Duodenal mucosa (tissue), 2 donors: ENCODE results near the gene SLC25A24.
"Not testable (repeated sequence)": the region's sequence is repeated elsewhere in the genome, so short reads cannot be mapped to it uniquely, and the experiment has no call there.

Experiments
- H3K27ac ChIP-seq: one replicate; pipeline ENCODE4 v1.7.0; 2013; ENCODE audit warnings: low read depth, low read length
- H3K27me3 ChIP-seq, 2 donors: one replicate each; pipeline ENCODE4 v1.7.0; 2013; ENCODE audit warnings: low read length in 2 of 2, control low read depth in 1 of 2; ENCODE audit not compliant: insufficient read depth in 2 of 2, control insufficient read depth in 1 of 2
- H3K36me3 ChIP-seq, 2 donors: one replicate each; pipeline ENCODE4 v1.7.0; 2013; ENCODE audit warnings: low read length in 2 of 2, control low read depth in 1 of 2; ENCODE audit not compliant: insufficient read depth in 2 of 2, control insufficient read depth in 1 of 2
- H3K4me1 ChIP-seq, 2 donors: one replicate each; pipeline ENCODE4 v1.7.0; 2013; ENCODE audit warnings: low read length in 2 of 2, control low read depth in 1 of 2; ENCODE audit not compliant: insufficient read depth in 2 of 2, control insufficient read depth in 1 of 2
- H3K4me3 ChIP-seq, 2 donors: one replicate each; pipeline ENCODE4 v1.7.0; 2013; ENCODE audit warnings: low read length in 2 of 2, low read depth in 1 of 2
- H3K9ac ChIP-seq, 2 donors: one replicate each; pipeline ENCODE4 v1.7.0; 2013; ENCODE audit warnings: low read length in 2 of 2, low read depth in 1 of 2
- H3K9me3 ChIP-seq, 2 donors: one replicate each; pipeline ENCODE4 v1.7.0; 2013; ENCODE audit warnings: low read length in 2 of 2, control low read depth in 1 of 2; ENCODE audit not compliant: control insufficient read depth in 1 of 2

SLC25A24 gene

DNA sequence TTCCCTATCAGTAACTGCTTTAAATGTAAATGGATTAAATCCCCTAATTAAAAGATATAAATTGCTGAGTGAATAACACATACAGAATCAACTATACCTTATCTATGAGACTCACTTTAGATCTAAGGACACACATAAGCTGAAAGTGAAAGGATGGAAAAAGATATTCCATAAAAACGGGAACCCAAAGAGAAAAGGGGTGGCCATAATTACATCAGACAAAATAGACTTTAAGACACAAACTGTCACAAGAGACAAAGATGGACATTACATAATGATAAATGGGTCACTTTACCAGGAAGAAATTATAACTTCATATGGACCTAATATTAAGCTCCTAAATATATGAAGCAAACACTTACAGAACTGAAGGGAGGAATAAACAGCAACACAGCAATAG is 59.2 kb downstream of the SLC25A24 start:
- no peak overlapping the region for H3K27ac ChIP-seq
- no peak overlapping the region for H3K4me3 ChIP-seq
- H3K4me1 ChIP-seq, result no peaks in the 10 kb centered on the region
- no peaks in the 10 kb centered on the region for H3K9me3 ChIP-seq
- no peak overlapping the region for H3K9ac ChIP-seq
- no peaks in the 10 kb centered on the region for H3K27me3 ChIP-seq
- H3K36me3 ChIP-seq, result peaks cover 9 to 37% of the 10 kb centered on the region in 2 donors

DNA sequence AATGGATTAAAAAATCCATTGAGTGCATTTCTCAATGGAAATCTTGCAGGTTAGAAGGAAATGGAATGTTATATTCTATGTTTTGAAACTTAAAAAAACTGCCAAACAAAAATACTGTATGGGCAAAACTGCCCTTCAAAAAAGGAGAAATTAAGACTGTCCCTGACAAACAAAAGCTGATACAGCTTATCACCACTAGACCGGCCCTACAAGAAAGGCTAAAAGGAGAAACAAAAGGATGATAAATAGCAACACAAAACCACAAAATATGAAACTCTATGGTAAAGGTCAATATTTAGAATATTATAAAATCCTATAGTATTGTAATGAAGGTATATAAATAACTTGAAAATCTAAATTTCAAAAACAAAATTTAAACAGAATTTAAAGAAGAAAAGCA is 60.0 kb downstream of the SLC25A24 start:
- Histone ChIP-seq H3K4me1 (no peaks in the 10 kb centered on the region), H3K27me3 (no peaks in the 10 kb centered on the region), H3K27ac (no peak overlapping the region), H3K36me3 (peaks cover 9 to 42% of the 10 kb centered on the region in 2 donors), H3K4me3 (no peak overlapping the region), H3K9ac (no peak overlapping the region), H3K9me3 (no peaks in the 10 kb centered on the region)

DNA sequence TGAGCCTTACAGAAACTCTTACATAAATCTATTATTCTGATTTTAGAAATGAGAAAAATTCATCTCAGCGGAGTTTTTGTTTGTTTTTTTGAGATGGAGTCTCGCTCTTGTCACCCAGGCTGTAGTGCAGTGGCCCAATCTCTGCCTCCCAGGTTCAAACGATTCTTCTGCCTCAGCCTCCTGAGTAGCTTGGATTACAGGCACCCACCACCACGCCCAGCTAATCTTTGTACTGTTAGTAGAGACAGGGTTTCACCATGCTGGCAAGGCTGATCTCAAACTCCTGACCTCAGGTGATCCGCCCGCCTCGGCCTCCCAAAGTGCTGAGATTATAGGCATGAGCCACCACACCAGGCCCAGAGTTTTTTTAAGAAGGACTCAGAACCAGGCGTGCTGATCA is 60.6 kb downstream of the SLC25A24 start:
- not testable (repeated sequence) for H3K27me3 ChIP-seq, H3K4me1 ChIP-seq, H3K27ac ChIP-seq, H3K9me3 ChIP-seq, H3K9ac ChIP-seq, H3K4me3 ChIP-seq
- H3K36me3 ChIP-seq, result peaks cover 9 to 42% of the 10 kb centered on the region in 2 donors

DNA sequence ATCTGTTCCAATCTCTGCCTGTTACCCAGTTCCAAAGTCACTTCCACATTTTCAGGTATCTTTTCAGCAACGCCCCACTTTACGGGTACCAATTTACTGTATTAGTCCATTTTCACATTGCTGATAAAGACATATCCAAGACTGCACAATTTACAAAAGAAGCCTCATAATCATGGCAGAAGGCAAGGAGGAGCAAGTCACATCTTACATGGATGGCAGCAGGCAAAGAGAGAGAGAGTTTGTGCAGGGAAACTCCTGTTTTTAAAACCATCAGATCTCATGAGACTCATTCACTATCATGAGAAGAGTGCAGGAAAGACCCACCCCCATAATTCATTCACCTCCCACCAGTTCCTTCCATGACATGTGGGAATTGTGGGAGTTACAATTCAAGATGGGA is 67.0 kb downstream of the SLC25A24 start:
- H3K27me3 ChIP-seq, H3K9ac ChIP-seq, H3K27ac ChIP-seq, H3K9me3 ChIP-seq, H3K4me3 ChIP-seq, H3K4me1 ChIP-seq: not testable (repeated sequence)
- H3K36me3 ChIP-seq, result peaks cover 17 to 33% of the 10 kb centered on the region in 2 donors

DNA sequence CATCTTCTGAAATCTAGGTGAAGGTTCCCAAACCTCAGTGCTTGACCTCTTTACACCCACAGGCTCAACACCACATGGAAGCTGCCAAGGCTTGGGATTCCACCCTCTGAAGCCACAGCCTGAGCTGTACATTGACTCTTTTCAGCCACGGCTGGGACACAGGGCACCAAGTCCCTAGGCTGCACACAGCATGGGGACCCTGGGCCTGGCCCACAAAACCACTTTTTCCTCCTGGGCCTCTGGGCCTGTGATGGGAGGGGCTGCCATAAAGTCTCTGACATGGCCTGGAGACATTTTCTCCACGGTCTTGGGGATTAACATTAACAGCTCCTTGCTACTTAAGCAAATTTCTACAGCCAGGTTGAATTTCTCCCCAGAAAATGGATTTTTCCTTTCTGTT is 67.8 kb downstream of the SLC25A24 start:
- not testable (repeated sequence) for H3K4me1 ChIP-seq, H3K4me3 ChIP-seq, H3K27me3 ChIP-seq, H3K9ac ChIP-seq, H3K27ac ChIP-seq, H3K9me3 ChIP-seq
- H3K36me3 ChIP-seq, result peaks cover 12 to 25% of the 10 kb centered on the region in 2 donors

DNA sequence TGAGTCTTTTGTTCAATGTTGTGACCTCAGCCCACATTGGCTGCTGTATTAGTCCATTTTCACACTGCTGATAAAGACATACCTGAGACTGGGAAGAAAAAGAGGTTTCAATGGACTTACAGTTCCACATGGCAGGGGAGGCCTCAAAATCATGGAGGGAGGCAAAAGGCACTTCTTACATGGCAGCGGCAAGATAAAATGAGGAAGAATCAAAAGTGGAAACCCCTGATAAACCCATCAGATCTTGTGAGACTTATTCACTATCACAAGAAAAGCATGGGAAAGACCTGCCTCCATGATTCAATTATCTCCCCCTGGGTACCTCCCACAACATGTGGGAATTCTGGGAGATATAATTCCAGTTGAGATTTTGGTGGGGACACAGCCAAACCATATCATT is 68.9 kb downstream of the SLC25A24 start:
- not testable (repeated sequence) for H3K9me3 ChIP-seq, H3K4me3 ChIP-seq, H3K27ac ChIP-seq, H3K9ac ChIP-seq, H3K27me3 ChIP-seq, H3K4me1 ChIP-seq
- H3K36me3 ChIP-seq, result peaks cover 8 to 21% of the 10 kb centered on the region in 2 donors

DNA sequence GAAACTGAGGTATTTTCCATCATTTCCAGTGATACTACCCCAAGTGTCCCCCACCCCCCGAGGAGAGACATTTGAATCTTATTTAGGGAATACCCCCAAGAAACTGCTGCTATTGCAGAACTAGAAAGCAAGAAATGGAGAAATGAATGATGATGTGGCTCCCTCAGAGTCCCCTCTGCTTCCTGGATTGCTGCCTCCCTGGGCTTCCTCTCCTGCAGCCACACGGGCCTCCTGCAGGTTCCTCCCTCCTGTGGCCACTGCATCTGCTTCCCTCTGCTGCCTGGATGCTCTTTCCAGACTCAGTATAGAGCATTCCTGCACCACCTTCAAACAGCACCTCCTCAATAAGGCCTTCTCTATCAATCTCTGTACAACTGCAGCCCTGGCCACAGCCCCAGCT is 69.3 kb downstream of the SLC25A24 start:
- no peak overlapping the region for H3K4me3 ChIP-seq

DNA sequence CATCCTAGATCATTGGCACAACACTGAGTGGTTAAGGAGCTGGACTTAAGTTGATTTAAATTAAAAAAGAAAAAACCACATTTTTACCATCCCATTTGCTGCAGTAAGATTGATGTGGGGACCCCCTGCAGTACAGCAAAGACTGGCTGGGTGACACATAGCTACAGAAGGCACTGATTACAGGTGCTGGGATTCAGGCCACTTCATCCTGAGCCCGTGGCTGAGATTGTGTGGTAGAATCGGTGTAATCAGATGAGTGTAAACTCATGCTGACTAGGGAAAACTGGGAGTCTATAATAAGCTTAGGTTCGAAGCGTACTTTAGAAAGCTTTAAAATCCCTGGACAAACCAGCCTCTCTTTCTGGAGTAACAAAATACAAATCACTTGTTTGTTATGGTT is 70.1 kb downstream of the SLC25A24 start:
- Histone ChIP-seq H3K9ac (no peak overlapping the region), H3K4me1 (no peaks in the 10 kb centered on the region), H3K4me3 (no peak overlapping the region), H3K9me3 (peaks cover 0 to 3% of the 10 kb centered on the region in 2 donors), H3K36me3 (peaks cover 8 to 15% of the 10 kb centered on the region in 2 donors), H3K27me3 (no peaks in the 10 kb centered on the region), H3K27ac (no peak overlapping the region)

More for the DNA sequence above, 69.3 kb downstream of the SLC25A24 start:
- Histone ChIP-seq H3K9me3 (peaks cover 0 to 3% of the 10 kb centered on the region in 2 donors), H3K4me1 (no peaks in the 10 kb centered on the region), H3K27ac (no peak overlapping the region), H3K36me3 (peaks cover 8 to 19% of the 10 kb centered on the region in 2 donors), H3K9ac (no peak overlapping the region), H3K27me3 (no peaks in the 10 kb centered on the region)

DNA sequence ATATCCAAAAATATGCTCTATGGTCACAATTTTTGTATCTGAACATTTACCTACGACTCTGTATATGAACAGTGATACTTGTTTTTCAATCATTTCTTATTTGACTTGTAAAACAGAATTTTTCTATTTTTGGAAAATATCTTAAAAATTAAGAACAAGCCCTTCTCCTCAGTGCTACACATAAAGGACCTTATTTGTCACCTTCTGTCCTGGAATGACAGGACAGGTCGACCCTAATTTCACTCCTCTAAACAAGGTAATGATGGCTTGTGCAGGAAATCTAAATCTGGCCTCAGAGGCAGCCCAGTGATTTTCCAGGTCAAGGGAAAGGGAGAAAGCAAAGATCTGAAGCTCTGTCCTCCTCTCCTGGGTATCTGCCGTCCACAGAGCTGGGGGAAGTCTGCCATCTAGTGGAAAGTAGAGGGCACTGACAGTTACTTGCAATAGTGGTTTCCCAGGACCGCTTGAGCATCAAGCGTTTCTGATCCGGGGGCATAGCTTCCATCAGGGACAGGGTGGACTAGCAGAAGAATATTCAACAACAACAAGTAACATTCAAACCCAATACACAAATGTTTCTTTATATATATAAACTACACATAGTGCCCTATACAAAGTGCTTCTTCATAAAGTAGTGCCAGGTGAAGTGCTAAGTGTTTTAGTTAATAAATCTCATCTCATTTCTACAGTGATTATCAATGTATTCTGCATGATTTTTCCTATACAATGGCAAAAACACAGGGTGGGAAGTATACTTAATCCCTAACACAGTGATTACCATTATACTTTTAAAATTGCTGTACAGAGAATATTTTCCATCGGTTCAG is 74.6 kb downstream of the SLC25A24 start:
- Histone ChIP-seq H3K36me3 (no peaks in the 10 kb centered on the region), H3K27me3 (no peaks in the 10 kb centered on the region), H3K4me1 (no peaks in the 10 kb centered on the region), H3K4me3 (no peak overlapping the region), H3K9me3 (no peaks in the 10 kb centered on the region), H3K9ac (no peak overlapping the region), H3K27ac (no peak overlapping the region)

DNA sequence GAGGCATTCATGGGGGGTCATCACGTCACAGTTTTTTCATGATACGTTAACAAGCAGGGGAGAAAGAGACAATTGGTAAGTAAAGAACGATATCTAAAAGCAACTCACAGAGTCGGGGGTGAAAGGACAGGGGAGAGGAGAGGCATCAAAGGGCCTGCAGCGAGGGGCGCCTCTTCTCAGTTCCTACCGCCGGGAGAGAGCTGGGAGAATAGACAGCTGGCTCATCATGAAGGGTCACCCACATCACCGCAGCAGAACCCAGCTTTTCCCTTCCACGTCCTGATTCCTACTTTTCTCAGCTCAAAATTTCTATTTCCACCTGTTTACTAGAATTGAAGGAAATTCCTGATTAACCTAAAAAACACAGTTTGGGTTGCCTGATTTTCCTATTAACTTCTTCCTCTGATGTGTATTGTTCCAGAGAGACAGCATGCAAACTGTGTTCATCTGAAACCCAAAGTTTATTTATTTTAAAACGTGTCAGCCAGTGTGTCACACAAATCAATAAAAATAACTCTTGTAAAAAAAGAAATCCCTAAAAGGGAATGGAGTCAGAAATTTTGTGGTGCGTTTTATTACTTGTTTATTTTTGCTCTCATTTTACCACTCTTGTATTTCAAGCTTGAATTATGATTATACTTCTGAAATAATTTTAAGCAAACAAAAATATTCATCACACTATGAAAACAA is 75.4 kb downstream of the SLC25A24 start:
- H3K4me1 ChIP-seq, result no peaks in the 10 kb centered on the region
- no peaks in the 10 kb centered on the region for H3K9me3 ChIP-seq
- no peaks in the 10 kb centered on the region for H3K27me3 ChIP-seq
- H3K27ac ChIP-seq, result no peak overlapping the region
- H3K36me3 ChIP-seq, result no peaks in the 10 kb centered on the region
- H3K9ac ChIP-seq, result no peak overlapping the region
- no peak overlapping the region for H3K4me3 ChIP-seq
